Common myeloid progenitor, CD34-positive (primary cell): ENCODE results near the gene LIFR.

Experiments used
- CTCF ChIA-PET: fragments of 350-600 bp; sonication (Branson Sonifier 250); formaldehyde crosslinking; loops from one replicate; lab custom pipeline; 2021; ENCODE audit warnings: antibody characterized with exemption; lab: Charles Lee
- POLR2A ChIA-PET: fragments of 350-600 bp; sonication (Branson Sonifier 250); formaldehyde crosslinking; loops from one replicate; lab custom pipeline; 2021; ENCODE audit warnings: antibody characterized with exemption; lab: Charles Lee
- DNase-seq, 3 donors: peaks; one replicate each; pipeline versions ENCODE4 v3.0.0 to v3.0.0-alpha.2; 2013
- H3K27ac ChIP-seq, 2 experiments: 1 replicate in 1 of 2; 2 replicates in 1 of 2; pipeline ENCODE4 v1.7.0; 2013; ENCODE audit warnings: inconsistent platforms in 2 of 2, low read length in 2 of 2, mild to moderate bottlenecking in 2 of 2, low read depth in 1 of 2, moderate library complexity in 1 of 2; ENCODE audit not compliant: severe bottlenecking in 2 of 2, insufficient read depth in 1 of 2, poor library complexity in 1 of 2
- H3K27me3 ChIP-seq, 5 experiments: replicated peaks in 2 of 5; 1 replicate in 3 of 5; 2 replicates in 2 of 5; pipeline versions ENCODE4 v1.6.1 to v1.7.0; 2013; ENCODE audit warnings: low read length in 4 of 5, mild to moderate bottlenecking in 2 of 5, moderate library complexity in 2 of 5, inconsistent platforms in 1 of 5; ENCODE audit not compliant: insufficient read depth in 5 of 5, control insufficient read depth in 4 of 5
- H3K36me3 ChIP-seq, 4 experiments: 1 replicate in 2 of 4; 2 replicates in 2 of 4; pipeline versions ENCODE4 v1.6.1 to v1.7.0; 2013; ENCODE audit warnings: low read length in 3 of 4, control low read depth in 1 of 4, mild to moderate bottlenecking in 1 of 4; ENCODE audit not compliant: control insufficient read depth in 4 of 4, insufficient read depth in 4 of 4
- H3K4me1 ChIP-seq, 4 experiments: 1 replicate in 3 of 4; 2 replicates in 1 of 4; pipeline versions ENCODE4 v1.6.1 to v1.7.1; 2013; ENCODE audit warnings: low read length in 3 of 4, mild to moderate bottlenecking in 3 of 4, control low read depth in 1 of 4, inconsistent platforms in 1 of 4, moderate library complexity in 1 of 4; ENCODE audit not compliant: control insufficient read depth in 4 of 4, insufficient read depth in 4 of 4; ENCODE audit errors: control extremely low read depth in 1 of 4
- H3K4me3 ChIP-seq, 7 experiments: 1 replicate in 4 of 7; 2 replicates in 3 of 7; pipeline versions ENCODE4 v1.5.1 to v1.7.0; 2013; ENCODE audit warnings: mild to moderate bottlenecking in 7 of 7, low read length in 6 of 7, moderate library complexity in 6 of 7, inconsistent platforms in 2 of 7, low read depth in 2 of 7, control low read depth in 1 of 7; ENCODE audit not compliant: insufficient read depth in 4 of 7, control insufficient read depth in 1 of 7; ENCODE audit errors: extremely low read depth in 1 of 7
- H3K9me3 ChIP-seq, 5 experiments: 1 replicate in 4 of 5; 2 replicates in 1 of 5; pipeline versions ENCODE4 v1.6.1 to v1.7.1; 2013; ENCODE audit warnings: low read length in 4 of 5, mild to moderate bottlenecking in 2 of 5, inconsistent platforms in 1 of 5, low read depth in 1 of 5, moderate library complexity in 1 of 5; ENCODE audit not compliant: control insufficient read depth in 4 of 5, insufficient read depth in 2 of 5; ENCODE audit errors: control extremely low read depth in 1 of 5
- WGBS: methylation state at CpG from one replicate; pipeline ENCODE4 v1.1.5; 2013; ENCODE audit not compliant: insufficient coverage; 5-methylcytosine and 5-hydroxymethylcytosine counted together

Gene LIFR

GRCh38 chr5:38463634-38464521, 92.6 kb downstream of the LIFR start:
- 81% methylated on average over 7 of the region's 10 CpGs for WGBS
- Histone ChIP-seq H3K27me3 (peaks cover 9 to 98% (median 44%) of the 10 kb centered on the region in 5 experiments), H3K27ac (no peak overlapping the region), H3K36me3 (no peaks in the 10 kb centered on the region), H3K9me3 (peaks cover 0 to 3% (median 0%) of the 10 kb centered on the region in 5 experiments), H3K4me3 (no peak overlapping the region), H3K4me1 (no peaks in the 10 kb centered on the region)
- ChIA-PET POLR2A (no interaction called here), CTCF (interaction anchor here (1.3 to 1.9 kb wide), 3 partner anchors 12 to 22 kb away, joined by 3 to 7 read pairs (median 3); no protein-coding TSS in a partner anchor)
- no peak for DNase-seq

- no peaks in the 10 kb centered on the region for H3K36me3 ChIP-seq
- no peak overlapping the region for H3K4me3 ChIP-seq
- 72% methylated on average over 5 of the region's 7 CpGs for WGBS
- peaks cover 9 to 98% (median 46%) of the 10 kb centered on the region in 5 experiments for H3K27me3 ChIP-seq
- no peak overlapping the region for H3K27ac ChIP-seq
- DNase-seq: no peak
- H3K9me3 ChIP-seq: peaks cover 0 to 5% (median 0%) of the 10 kb centered on the region in 5 experiments
- POLR2A ChIA-PET: no interaction called here
- no peaks in the 10 kb centered on the region for H3K4me1 ChIP-seq
- CTCF ChIA-PET: interaction anchor here (1.3 to 1.6 kb wide), 2 partner anchors 11 to 21 kb away, joined by 3 read pairs; no protein-coding TSS in a partner anchor
These were observed 93.3 kb downstream of the LIFR start for GRCh38 chr5:38462976-38463633.

GRCh38 chr5:38458174-38458573, 98.3 kb downstream of the LIFR start:
- ChIA-PET POLR2A (no interaction called here), CTCF (no interaction called here)
- no peaks in the 10 kb centered on the region for H3K36me3 ChIP-seq
- peaks cover 0 to 11% (median 0%) of the 10 kb centered on the region in 5 experiments for H3K9me3 ChIP-seq
- no peak overlapping the region for H3K27ac ChIP-seq
- peaks cover 0 to 10% (median 9%) of the 10 kb centered on the region in 4 experiments for H3K4me1 ChIP-seq
- no peak overlapping the region for H3K4me3 ChIP-seq
- DNase-seq: no peak
- peaks cover 7 to 93% (median 59%) of the 10 kb centered on the region in 5 experiments for H3K27me3 ChIP-seq
- 98% methylated on average over 6 of the region's 8 CpGs for WGBS

GRCh38 chr5:38456657-38457399, 99.6 kb downstream of the LIFR start:
- Histone ChIP-seq H3K27ac (no peak overlapping the region), H3K9me3 (peaks cover 0 to 11% (median 0%) of the 10 kb centered on the region in 5 experiments), H3K36me3 (no peaks in the 10 kb centered on the region), H3K4me1 (peaks cover 0 to 15% (median 11%) of the 10 kb centered on the region in 4 experiments), H3K4me3 (no peak overlapping the region), H3K27me3 (peaks cover 6 to 93% (median 57%) of the 10 kb centered on the region in 5 experiments)
- ChIA-PET POLR2A (no interaction called here), CTCF (interaction anchor here (2.1 kb wide), 1 partner anchor 15 kb away, joined by 9 read pairs; no protein-coding TSS in a partner anchor)
- no peak for DNase-seq
- WGBS: 92% methylated on average over 4 of the region's 4 CpGs

- H3K4me3 ChIP-seq: no peak overlapping the region
- no peaks in the 10 kb centered on the region for H3K36me3 ChIP-seq
- H3K27ac ChIP-seq: no peak overlapping the region
- peaks cover 0 to 13% (median 0%) of the 10 kb centered on the region in 5 experiments for H3K9me3 ChIP-seq
- ChIA-PET CTCF (interaction anchor here (2.1 kb wide), 1 partner anchor 15 kb away, joined by 9 read pairs; no protein-coding TSS in a partner anchor), POLR2A (no interaction called here)
- DNase-seq: no peak
- peaks cover 0 to 15% (median 11%) of the 10 kb centered on the region in 4 experiments for H3K4me1 ChIP-seq
- WGBS: 95% methylated on average over 6 of the region's 8 CpGs
- H3K27me3 ChIP-seq: peaks cover 6 to 93% (median 60%) of the 10 kb centered on the region in 5 experiments
These were observed 100.6 kb downstream of the LIFR start for GRCh38 chr5:38455796-38456330.

GRCh38 chr5:38453921-38454320, 102.5 kb downstream of the LIFR start:
- no peak for DNase-seq
- CTCF ChIA-PET: interaction anchor here (0.8 to 2.6 kb wide), 4 partner anchors 9 to 468 kb away, joined by 3 to 22 read pairs (median 6); no protein-coding TSS in a partner anchor
- peaks cover 0 to 15% (median 11%) of the 10 kb centered on the region in 4 experiments for H3K4me1 ChIP-seq
- WGBS: 74% methylated on average over 9 of the region's 11 CpGs
- no peaks in the 10 kb centered on the region for H3K36me3 ChIP-seq
- peaks cover 0 to 11% (median 0%) of the 10 kb centered on the region in 5 experiments for H3K9me3 ChIP-seq
- peaks cover 6 to 93% (median 59%) of the 10 kb centered on the region in 5 experiments for H3K27me3 ChIP-seq
- POLR2A ChIA-PET: no interaction called here
- no peak overlapping the region for H3K27ac ChIP-seq
- H3K4me3 ChIP-seq: no peak overlapping the region
